ENCODE results near the gene CCNL2. TPM values are rescaled to one million over a fixed set of nuclear protein-coding genes. Genes with fewer than 3 reads are reported as not detected.
A peak's percentile ranks its signal among the peaks of the same experiment; 100 is the strongest.
"Not testable (repeated sequence)": the region's sequence is repeated elsewhere in the genome, so short reads cannot be mapped to it uniquely, and the experiment has no call there.

Gene CCNL2
- total and polyA plus RNA-seq, 5 donors, result 61.2 to 83.1 (median 71.3) TPM

DNA sequence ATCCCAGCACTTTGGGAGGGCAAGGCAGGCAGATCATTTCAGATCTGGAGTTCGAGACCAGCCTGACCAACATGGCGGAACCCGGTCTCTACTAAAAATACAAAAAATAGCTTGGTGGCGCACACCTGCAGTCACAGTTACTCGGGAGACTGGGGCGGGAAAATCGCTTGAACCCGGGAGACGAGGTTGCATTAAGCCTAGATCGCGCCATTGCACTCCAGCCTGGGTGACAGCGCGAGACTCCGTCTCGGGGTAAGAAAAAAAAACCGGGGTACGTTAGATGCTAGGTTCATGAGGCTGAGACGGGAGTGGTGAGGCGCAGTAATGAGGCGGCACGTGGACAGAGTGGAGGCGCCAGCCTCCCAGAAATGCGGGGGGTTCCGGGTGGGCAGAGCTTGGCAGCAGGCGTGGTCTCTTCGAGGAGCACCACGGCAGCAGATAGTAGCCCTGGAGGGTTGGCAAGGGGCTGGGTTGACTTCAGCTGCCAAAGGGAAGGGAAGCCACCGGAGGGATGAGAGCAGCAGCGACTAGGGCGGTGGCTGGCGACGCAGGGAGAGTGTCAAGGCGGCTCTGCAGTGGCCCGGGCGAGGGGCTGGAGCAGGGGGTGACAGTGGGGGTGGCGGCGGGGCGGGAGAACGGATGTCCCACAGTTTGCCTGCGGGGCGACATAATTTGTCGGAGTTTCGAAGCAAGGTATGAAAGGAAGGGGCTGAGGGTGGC lies 7.1 kb upstream of the CCNL2 start:
- peak overlapping the region; percentile 94 for H3K4me3 ChIP-seq (ENCODE audit: low read length)
- no peaks in the 10 kb centered on the region for H3K27me3 ChIP-seq (ENCODE audit: control insufficient read depth, insufficient read depth)
- 41% methylated on average over 43 of the region's 43 CpGs for WGBS
- intact Hi-C loops (cut with DNase I), result no loop called here
- H3K4me1 ChIP-seq (ENCODE audit: control insufficient read depth, insufficient read depth, low read length), result peaks cover 7% of the 10 kb centered on the region
- H3K27ac ChIP-seq (ENCODE audit: low read length), result peak overlapping the region; percentile 77
- peak in 2 of 3 donors; percentile 46 to 48 for DNase-seq
- no peaks in the 10 kb centered on the region for H3K9me3 ChIP-seq (ENCODE audit: control insufficient read depth, low read length)
- ATAC-seq, result peak; percentile 3 to 20

DNA sequence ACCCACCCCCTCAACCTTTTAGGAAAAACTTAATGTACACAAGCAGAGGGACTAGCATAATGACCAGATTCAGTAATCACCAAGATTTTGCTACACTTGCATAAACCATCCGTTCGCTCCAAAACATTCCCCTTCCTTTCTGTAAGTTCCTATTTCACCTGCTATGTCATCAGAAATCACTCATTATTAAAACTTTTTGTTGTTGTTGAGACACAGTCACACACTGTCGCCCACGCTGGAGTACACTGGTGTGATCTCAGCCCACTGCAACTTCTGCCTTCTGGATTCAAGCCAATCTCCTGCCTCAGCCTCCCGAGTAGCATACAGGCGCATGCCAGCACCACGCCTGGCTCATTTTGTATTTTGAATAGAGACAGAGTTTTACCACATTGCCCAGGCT lies 4.5 kb upstream of the CCNL2 start:
- H3K4me1 ChIP-seq (ENCODE audit: control insufficient read depth, insufficient read depth, low read length), result peaks cover 7% of the 10 kb centered on the region

DNA sequence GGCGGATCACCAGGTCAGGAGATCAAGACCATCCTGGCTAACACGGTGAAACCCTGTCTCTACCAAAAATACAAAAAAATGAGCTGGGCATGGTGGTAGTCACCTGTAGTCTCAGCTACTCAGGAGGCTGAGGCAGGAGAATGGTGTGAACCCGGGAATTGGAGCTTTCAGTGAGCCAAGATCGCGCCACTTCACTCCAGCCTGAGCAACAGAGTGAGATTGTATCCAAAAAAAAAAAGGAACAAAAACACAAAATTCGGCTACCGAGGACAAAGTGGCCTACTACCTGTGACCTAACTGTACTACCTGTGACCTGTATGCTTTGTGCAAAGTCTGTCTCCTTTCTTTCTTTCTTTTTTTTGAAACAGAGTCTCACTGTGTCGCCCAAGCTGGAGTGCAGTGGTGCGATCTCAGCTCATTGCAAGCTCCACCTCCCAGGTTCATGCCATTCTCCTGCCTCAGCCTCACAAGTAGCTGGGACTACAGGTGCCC lies 3.8 kb upstream of the CCNL2 start:
- intact Hi-C loops (cut with DNase I), result not testable (repeated sequence)
- WGBS, result 87% methylated on average over 9 of the region's 9 CpGs

More for the DNA sequence above, 4.5 kb upstream of the CCNL2 start:
- Histone ChIP-seq H3K27me3 (ENCODE audit: control insufficient read depth, insufficient read depth) (no peaks in the 10 kb centered on the region), H3K27ac (ENCODE audit: low read length) (no peak overlapping the region), H3K4me3 (ENCODE audit: low read length) (no peak overlapping the region), H3K9me3 (ENCODE audit: control insufficient read depth, low read length) (no peaks in the 10 kb centered on the region)
- intact Hi-C loops (cut with DNase I), result no loop called here
- DNase-seq, result peak in 2 of 3 donors; percentile 23 to 37
- WGBS, result 81% methylated on average over 7 of the region's 7 CpGs
- ATAC-seq, result no peak

DNA sequence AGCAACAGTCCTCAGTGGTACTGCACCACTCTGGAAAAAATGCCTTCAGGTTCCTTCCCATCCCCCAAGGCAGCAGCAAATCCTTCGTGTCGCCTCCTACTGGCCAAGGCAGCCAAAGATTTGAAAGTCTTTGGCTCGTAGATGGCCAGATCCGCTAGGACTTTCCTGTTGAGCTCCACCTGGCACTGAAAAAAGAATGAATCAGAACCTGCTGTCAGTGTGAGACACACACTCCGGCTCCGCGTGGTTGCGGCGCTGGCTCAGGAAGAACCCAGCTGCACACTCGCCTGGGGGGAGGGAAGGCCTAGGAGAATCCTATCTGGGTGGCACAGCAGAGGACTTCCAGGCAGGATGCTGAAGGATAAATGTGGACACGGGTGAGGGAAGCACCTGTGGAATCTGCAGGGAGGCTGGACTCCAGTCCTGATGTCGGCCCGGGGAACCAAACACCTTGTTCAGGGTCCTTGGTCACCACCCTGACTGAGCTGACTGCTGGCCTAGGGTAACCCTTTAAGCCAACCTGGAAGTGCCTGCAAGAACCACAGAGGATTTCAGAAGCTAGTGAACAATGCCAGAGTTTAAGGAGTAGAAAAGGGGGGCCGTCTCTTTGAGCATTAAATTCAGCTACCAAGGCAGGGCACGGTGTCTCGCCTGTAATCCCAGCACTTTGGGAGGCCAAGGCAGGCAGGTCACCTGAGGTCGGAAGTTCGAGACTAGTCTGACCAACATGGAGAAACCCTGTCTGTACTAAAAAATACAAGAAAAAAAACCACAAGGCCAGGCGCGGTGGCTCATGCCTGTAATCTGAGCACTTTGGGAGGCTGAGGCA lies 3.2 kb upstream of the CCNL2 start:
- no peak overlapping the region for H3K27ac ChIP-seq (ENCODE audit: low read length)

More for the DNA sequence above, 3.8 kb upstream of the CCNL2 start:
- DNase-seq, result peak in 1 of 3 donors; percentile 17
- H3K4me3 ChIP-seq (ENCODE audit: low read length); H3K27me3 ChIP-seq (ENCODE audit: control insufficient read depth, insufficient read depth); H3K9me3 ChIP-seq (ENCODE audit: control insufficient read depth, low read length); ATAC-seq; H3K4me1 ChIP-seq (ENCODE audit: control insufficient read depth, insufficient read depth, low read length); H3K27ac ChIP-seq (ENCODE audit: low read length): not testable (repeated sequence)

DNA sequence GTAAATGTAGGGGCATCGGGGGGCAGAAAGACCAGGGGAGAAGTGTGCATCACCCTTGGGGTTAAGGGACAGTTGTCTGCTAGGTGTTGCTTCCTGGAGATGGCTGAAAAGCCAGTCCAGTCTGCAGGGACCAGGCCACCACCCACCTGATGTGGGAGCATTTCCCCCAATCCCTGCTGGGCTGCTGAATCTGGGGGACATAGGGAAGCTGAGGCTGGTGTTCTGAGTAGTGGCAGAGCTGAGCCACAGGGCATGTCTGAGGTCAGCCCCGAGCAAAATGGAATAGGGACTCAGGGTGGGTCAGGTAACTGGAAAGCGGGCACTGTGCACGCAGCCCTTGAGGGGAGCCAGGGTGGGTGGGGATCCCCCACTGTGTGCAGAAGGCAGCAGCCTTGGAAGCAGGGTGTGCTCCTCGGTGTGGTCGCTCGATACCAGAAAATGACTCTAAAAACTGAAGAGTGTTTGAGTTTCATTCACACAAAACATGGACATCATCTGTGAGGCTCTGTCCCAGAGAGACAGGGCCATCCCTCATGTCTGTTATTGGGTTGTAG lies 2.4 kb upstream of the CCNL2 start:
- Histone ChIP-seq H3K27me3 (ENCODE audit: control insufficient read depth, insufficient read depth) (no peaks in the 10 kb centered on the region), H3K4me3 (ENCODE audit: low read length) (no peak overlapping the region), H3K9me3 (ENCODE audit: control insufficient read depth, low read length) (no peaks in the 10 kb centered on the region), H3K27ac (ENCODE audit: low read length) (no peak overlapping the region), H3K4me1 (ENCODE audit: control insufficient read depth, insufficient read depth, low read length) (peaks cover 14% of the 10 kb centered on the region)
- peak in 1 of 3 donors; percentile 52 for DNase-seq
- intact Hi-C loops (cut with DNase I), result no loop called here
- WGBS, result 86% methylated on average over 7 of the region's 7 CpGs
- no peak for ATAC-seq

More for the DNA sequence above, 3.2 kb upstream of the CCNL2 start:
- 64% methylated on average over 20 of the region's 20 CpGs for WGBS
- ATAC-seq, result no peak
- H3K27me3 ChIP-seq (ENCODE audit: control insufficient read depth, insufficient read depth), result no peaks in the 10 kb centered on the region
- peaks cover 14% of the 10 kb centered on the region for H3K4me1 ChIP-seq (ENCODE audit: control insufficient read depth, insufficient read depth, low read length)
- H3K9me3 ChIP-seq (ENCODE audit: control insufficient read depth, low read length), result no peaks in the 10 kb centered on the region
- H3K4me3 ChIP-seq (ENCODE audit: low read length), result no peak overlapping the region
- intact Hi-C loops (cut with DNase I), result no loop called here
- DNase-seq, result peak in 2 of 3 donors; percentile 49 to 58

DNA sequence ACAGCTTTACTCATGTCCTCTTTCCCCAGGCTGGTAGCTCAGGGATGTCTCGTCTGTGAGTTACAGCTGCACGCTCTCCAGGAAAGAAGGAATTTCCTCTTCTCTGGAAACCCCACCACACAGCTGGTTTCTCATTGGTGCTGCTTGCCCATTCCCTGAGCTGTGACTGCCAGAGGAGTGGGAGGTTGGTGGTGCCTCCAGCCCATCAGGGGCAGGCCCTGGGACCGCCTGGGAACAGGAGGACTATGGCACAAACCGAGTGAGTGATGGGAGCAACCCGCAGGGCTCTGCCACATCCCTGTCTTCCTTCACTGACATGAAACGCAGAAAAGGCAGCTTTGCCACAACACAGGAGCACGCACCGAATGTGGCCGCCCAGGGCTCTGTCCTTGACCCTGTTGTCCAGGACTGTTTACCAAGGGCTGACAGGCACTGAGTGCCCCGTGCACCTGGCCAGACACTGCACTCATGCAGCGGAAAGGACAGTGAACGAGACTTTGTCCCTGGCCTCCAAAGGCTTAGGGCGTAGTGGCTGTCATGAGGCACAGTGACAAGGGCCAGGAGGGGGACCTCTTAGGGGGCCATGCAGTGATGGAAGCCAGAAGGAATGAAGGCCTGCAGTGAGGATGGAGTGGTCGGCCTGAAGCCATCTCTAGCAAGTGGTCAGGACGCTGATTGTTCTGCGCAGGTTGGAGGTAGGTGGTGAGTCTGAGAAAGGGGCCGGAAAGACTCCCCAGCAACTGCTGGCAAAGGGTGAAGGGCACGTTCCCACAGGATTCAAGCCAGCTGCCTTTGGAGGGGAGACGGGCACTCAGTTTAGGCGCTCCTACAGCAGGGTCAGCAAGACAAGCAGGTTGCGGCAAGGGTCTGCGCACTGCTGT lies 1.7 kb upstream of the CCNL2 start:
- intact Hi-C loops (cut with DNase I), result no loop called here
- no peak overlapping the region for H3K4me3 ChIP-seq (ENCODE audit: low read length)
- no peaks in the 10 kb centered on the region for H3K27me3 ChIP-seq (ENCODE audit: control insufficient read depth, insufficient read depth)
- H3K27ac ChIP-seq (ENCODE audit: low read length), result no peak overlapping the region
- H3K4me1 ChIP-seq (ENCODE audit: control insufficient read depth, insufficient read depth, low read length), result peaks cover 9% of the 10 kb centered on the region
- WGBS, result 83% methylated on average over 22 of the region's 22 CpGs
- H3K9me3 ChIP-seq (ENCODE audit: control insufficient read depth, low read length), result no peaks in the 10 kb centered on the region
- ATAC-seq (no peak), DNase-seq (peak in 2 of 3 donors; percentile 50 to 59)

DNA sequence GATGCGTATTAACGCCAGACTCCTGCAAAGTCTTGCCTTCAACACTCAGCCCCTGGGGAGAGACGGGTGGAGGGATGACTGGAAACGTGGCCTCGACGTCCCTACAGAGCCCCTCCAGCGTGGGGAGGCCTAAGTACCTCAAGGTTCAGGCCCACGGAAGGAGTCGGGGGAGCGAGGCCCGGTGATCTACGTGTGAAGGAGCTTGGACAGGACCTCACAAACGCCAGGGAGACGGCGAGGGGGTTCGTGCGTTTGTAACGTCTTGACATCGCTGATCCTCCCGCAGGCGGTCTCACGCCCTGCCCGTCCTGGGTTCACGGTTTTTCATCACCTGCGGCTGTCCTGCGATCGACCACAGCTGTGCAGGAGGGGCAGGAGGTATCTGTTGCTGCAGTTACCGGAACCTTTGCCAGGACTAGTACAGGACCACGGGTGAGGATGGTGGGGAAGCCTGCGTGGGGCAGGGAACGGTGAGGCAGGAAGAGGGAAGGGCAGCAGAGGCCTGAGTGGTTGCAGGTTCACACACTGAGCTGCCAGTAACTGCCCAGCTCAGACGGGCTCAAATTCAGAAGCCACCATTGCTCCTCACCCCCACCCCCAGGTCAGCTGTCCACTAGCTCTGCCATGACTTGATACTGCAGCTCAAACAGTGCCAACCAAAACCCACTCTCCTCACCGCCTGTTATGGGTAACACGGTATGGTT lies 889 bp upstream of the CCNL2 start:
- intact Hi-C loops (cut with DNase I), result no loop called here
- Histone ChIP-seq H3K4me3 (ENCODE audit: low read length) (peak overlapping the region; percentile 64), H3K4me1 (ENCODE audit: control insufficient read depth, insufficient read depth, low read length) (peaks cover 7% of the 10 kb centered on the region), H3K27me3 (ENCODE audit: control insufficient read depth, insufficient read depth) (no peaks in the 10 kb centered on the region), H3K27ac (ENCODE audit: low read length) (peak overlapping the region; percentile 36), H3K9me3 (ENCODE audit: control insufficient read depth, low read length) (no peaks in the 10 kb centered on the region)
- 6% methylated on average over 34 of the region's 34 CpGs for WGBS
- ATAC-seq (peak; percentile 3 to 4), DNase-seq (peak in 1 of 3 donors; percentile 67)

DNA sequence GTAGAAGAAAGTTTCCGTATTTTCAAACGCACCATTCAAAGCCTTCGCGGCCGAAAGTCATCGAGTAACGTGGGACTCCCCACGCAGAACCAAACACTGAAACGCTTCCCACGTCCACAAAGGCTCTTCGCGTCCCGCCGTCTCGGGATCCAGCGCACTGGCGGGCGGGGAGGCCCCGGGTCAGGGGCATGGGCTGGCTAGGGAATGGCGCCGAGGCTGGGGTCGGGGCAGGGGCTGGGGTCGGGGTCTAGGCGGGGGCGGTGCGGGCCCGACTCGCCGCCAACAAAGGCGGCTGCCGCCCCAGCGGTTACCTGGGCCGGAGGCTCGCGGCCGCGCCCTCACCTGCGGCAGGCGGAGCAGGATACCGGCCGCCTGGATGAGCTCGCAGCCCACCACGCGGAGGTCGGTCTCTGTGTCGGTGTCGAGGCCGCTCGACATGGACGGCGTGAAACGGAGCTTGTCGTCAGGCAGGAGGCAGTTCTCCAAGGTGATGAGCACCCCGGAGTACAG lies 403 bp downstream of the CCNL2 start:
- H3K27ac ChIP-seq (ENCODE audit: low read length), result peak overlapping the region; percentile 82
- ATAC-seq, result peak in 1 of 2 donors; percentile 1
- intact Hi-C loops (cut with DNase I), result no loop called here
- peak overlapping the region; percentile 92 for H3K4me3 ChIP-seq (ENCODE audit: low read length)
- H3K9me3 ChIP-seq (ENCODE audit: control insufficient read depth, low read length), result no peaks in the 10 kb centered on the region
- peak in 1 of 3 donors; percentile 71 for DNase-seq
- 1% methylated on average over 54 of the region's 54 CpGs for WGBS
- peaks cover 7% of the 10 kb centered on the region for H3K4me1 ChIP-seq (ENCODE audit: control insufficient read depth, insufficient read depth, low read length)
- H3K27me3 ChIP-seq (ENCODE audit: control insufficient read depth, insufficient read depth), result no peaks in the 10 kb centered on the region

DNA sequence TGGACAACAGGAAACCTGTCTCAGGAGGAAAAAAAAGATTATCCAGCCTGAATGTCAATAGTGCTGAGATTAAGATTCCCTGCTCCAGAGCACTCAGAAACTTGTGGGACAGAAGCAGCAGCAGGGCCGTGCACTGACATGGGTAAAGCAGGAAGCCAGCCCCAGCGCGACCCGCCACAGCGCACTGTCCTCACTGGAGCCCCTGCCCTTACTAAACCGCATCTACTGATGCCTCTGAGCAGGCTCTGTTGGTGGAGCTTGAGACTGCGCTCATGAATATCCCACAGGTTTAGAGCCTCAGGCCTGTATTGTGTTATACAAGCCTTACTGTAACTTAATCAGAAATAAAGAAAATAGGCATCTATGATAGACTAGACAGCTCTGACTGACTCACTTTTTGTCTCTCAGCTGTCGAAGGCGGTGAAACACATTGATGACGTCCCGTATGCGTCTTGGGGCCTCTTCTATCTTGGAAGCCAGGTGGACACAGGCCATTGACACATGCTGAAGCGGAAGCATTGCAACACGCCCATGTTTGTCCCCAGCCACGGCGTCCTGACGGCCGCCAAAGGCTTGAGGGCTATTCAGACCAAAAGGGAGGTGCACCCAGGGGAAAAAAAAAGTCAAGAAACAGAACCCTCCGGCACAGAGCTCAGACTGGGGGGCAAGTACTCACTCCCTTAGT lies 1.2 kb downstream of the CCNL2 start:
- Histone ChIP-seq H3K9me3 (ENCODE audit: control insufficient read depth, low read length) (no peaks in the 10 kb centered on the region), H3K27ac (ENCODE audit: low read length) (no peak overlapping the region), H3K4me3 (ENCODE audit: low read length) (peak overlapping the region; percentile 92), H3K4me1 (ENCODE audit: control insufficient read depth, insufficient read depth, low read length) (peaks cover 7% of the 10 kb centered on the region), H3K27me3 (ENCODE audit: control insufficient read depth, insufficient read depth) (no peaks in the 10 kb centered on the region)
- ATAC-seq, result no peak
- peak; percentile 29 to 53 (median 45) for DNase-seq
- 46% methylated on average over 19 of the region's 19 CpGs for WGBS
- intact Hi-C loops (cut with DNase I), result no loop called here
